Fibroblast of the aortic adventitia (primary cell): ENCODE measurements around the gene TCF7L1. TPM values are rescaled to one million over a fixed set of nuclear protein-coding genes. Genes with fewer than 3 reads are reported as not detected.

ENCODE experiments used
- DNase-seq: peaks from one replicate; pipeline ENCODE4 v3.0.0-alpha.2; 2010; ENCODE audit warnings: low read depth
- H3K4me3 ChIP-seq: 2 replicates; pipeline ENCODE4 v1.5.1; 2011; ENCODE audit warnings: low read depth, mild to moderate bottlenecking, control low read depth, low read length, moderate library complexity
- CTCF ChIP-seq: IDR thresholded peaks from 2 replicates; pipeline ENCODE4 v1.5.1; 2011; ENCODE audit warnings: mild to moderate bottlenecking, low read length, control low read depth, inconsistent platforms; ENCODE audit not compliant: insufficient read depth
- total RNA-seq: library from RNA; depleted of rRNA; stranded (reverse); fragments of >200 nt; gene quantifications from 2 replicates; pipeline ENCODE4 v1.2.3, GENCODE V29; 2012; ENCODE audit warnings: low replicate concordance

Gene TCF7L1
- total RNA-seq, 1 donor: 3.7 TPM

DNA sequence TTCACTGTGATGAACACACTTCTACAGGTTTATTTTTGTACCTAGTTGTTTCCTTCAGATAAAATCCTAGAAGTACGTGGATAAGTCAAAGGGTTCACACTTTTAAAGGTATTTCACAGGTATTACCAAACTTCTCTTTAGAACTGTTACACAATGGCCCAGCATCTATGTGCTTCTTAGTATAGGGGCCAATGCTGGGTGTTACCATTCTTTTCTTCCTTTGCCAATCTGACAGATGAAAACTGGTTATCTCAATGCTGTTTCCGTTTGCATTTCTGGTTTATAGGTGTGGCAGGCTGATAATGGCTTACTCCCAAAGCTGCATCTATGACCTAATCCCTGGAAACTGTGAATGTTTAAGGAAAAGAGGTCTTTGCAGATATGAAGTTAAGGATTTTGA lies 2.8 kb upstream of the TCF7L1 start:
- no peak overlapping the region for H3K4me3 ChIP-seq
- no peak for DNase-seq
- TF ChIP-seq CTCF: no peak

DNA sequence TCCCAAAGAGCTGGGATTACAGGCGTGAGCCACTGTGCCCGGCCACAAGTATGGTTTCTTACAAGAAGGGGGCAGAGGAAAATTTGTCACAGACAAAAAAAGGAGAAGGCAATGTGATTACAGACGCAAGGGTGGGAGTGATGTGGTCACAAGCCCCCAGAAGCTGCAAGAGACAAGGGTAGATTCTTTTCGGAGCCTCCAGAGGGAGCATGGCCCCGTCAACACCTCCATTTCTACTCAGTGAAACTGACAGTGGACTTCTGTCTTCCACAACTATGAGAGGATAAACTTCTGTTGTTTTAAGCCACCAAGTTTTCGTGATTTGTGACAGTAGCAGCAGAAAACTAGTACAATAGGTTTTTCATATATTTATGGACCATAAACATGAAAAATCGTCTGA lies 2.1 kb upstream of the TCF7L1 start:
- peak; percentile 59 for DNase-seq
- no peak overlapping the region for H3K4me3 ChIP-seq
- TF ChIP-seq CTCF: peak; percentile 63

GRCh38 chr2:85132397-85132796 lies 795 bp upstream of the TCF7L1 start:
- peak; percentile 44 for DNase-seq
- TF ChIP-seq CTCF: no peak
- peak overlapping the region; percentile 86 for H3K4me3 ChIP-seq

DNA sequence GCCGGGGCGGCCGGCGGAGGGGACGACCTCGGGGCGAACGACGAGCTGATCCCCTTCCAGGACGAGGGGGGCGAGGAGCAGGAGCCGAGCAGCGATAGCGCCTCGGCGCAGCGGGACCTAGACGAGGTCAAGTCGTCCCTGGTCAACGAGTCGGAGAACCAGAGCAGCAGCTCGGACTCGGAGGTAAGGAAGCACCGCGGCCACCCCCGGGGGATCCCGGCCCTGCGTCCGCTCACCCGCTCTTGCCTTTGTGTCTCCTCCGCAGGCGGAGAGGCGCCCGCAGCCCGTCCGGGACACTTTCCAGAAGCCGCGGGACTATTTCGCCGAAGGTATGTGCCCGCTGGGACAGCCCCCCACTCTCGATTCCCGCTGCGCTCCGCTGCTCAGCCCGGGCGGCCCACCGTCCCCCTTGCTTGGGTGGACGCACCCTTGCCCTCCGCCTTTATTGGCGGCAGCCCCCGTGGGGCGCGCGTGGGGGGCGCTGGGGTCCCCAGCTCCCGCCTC lies 611 bp downstream of the TCF7L1 start:
- no peak for TF ChIP-seq CTCF
- peak; percentile 51 for DNase-seq
- H3K4me3 ChIP-seq: peak overlapping the region; percentile 86

DNA sequence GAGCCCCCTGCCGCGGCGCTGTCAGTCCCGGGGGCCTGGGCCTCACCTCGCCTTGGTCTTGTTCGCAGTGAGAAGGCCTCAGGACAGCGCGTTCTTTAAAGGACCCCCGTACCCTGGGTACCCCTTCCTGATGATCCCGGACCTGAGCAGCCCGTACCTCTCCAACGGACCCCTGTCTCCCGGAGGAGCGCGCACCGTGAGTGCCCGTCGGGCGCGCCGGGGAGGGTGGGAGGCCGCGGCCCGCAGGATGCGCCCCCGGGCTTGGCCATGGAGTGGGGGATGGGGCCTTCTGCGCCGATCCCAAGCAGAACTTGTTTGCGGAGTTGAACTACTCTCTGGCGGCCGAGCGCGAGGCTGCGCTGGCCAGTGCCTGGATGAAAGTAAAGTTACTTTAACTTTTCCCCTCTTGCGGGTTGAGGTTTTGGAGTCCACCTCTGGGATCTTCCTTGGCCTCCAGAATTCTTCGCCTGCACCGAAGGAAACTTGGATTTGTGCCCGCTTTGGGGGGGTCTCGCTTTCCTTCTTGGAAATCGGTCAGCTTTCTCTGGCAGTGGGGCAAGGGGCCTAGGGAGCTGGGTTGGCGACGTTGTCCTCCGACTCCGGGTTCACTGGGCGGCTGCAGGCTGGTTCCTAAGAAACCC lies 1.2 kb downstream of the TCF7L1 start:
- H3K4me3 ChIP-seq: peak overlapping the region; percentile 86
- no peak for TF ChIP-seq CTCF
- DNase-seq: peak; percentile 56

DNA sequence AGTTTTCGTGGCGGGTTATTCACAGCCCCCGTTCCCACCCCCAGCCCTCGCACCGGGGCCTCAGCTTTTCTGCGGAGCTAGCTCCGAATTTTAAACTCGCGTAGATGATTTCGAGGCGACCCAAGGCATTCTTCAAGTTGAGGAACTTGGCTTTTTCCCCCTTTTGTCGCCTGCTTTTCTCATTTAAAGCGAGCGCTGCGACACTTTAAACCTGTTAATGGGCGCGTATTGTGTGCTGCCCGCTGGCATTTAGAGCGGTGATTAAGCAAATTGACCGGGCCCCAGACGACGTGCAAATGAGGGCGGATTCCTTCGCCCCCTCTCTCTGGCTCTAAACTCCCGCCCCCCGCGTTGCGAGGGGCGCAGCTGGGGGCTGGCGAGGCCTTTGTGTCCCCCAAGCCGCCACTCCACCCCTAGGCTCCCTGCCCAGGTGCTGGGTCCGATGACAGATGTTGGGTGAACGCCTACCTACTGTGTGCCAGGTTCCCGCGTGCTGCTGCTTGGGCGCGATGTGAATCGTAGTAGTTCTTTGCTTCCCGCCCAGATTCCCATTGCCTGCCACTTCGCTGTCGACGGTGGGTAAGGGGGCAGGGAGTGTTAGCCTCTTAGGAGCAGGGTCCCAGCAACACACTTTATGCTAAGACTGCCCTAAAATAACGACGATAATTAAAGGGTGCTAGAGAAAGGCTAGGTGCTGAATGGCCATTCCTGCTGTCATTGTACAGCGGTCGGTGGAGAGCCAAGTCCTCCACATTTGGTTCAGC lies 1.9 kb downstream of the TCF7L1 start:
- TF ChIP-seq CTCF: no peak
- H3K4me3 ChIP-seq: peak overlapping the region; percentile 86
- DNase-seq: no peak

DNA sequence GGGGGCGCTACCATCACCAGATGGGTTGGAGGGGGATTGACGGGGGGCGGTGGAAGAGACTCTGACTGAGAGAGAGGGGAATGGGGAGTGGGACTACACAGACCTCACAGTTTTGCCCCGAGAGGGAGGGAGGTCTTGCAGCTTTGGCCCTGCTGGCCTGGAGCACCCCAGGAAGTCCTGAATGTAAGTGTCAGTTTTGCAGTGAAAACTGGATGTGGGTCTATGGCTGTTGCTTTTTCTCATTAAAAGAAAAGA lies 2.4 kb downstream of the TCF7L1 start:
- TF ChIP-seq CTCF: no peak
- no peak overlapping the region for H3K4me3 ChIP-seq
- no peak for DNase-seq
